ENCODE results near the gene BTK. TPM values are rescaled to one million over a fixed set of nuclear protein-coding genes. Genes with fewer than 3 reads are reported as not detected.

The BTK gene
- total RNA-seq, 1 experiment from 2014 or later = not detected

DNA sequence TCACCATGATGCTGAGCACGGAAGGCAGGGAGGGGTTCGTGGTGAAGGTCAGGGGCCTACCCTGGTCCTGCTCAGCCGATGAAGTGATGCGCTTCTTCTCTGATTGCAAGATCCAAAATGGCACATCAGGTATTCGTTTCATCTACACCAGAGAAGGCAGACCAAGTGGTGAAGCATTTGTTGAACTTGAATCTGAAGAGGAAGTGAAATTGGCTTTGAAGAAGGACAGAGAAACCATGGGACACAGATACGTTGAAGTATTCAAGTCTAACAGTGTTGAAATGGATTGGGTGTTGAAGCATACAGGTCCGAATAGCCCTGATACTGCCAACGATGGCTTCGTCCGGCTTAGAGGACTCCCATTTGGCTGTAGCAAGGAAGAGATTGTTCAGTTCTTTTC is 26.0 kb upstream of the BTK start:
- no peak overlapping the region for H3K27ac ChIP-seq (ENCODE audit: low read depth, low read length, poor library complexity, severe bottlenecking)
- no peaks in the 10 kb centered on the region for H3K9me3 ChIP-seq (ENCODE audit: low read depth, low read length, poor library complexity, severe bottlenecking)
- no peaks in the 10 kb centered on the region for H3K27me3 ChIP-seq (replicated peaks; ENCODE audit: insufficient read depth, low read depth, low read length, poor library complexity)
- TF ChIP-seq EZH2 (IDR thresholded peaks at IDR 0.05; ENCODE audit: borderline replicate concordance, low read depth, low read length, poor library complexity, severe bottlenecking) = no peak
- TF ChIP-seq, protein P1, sequence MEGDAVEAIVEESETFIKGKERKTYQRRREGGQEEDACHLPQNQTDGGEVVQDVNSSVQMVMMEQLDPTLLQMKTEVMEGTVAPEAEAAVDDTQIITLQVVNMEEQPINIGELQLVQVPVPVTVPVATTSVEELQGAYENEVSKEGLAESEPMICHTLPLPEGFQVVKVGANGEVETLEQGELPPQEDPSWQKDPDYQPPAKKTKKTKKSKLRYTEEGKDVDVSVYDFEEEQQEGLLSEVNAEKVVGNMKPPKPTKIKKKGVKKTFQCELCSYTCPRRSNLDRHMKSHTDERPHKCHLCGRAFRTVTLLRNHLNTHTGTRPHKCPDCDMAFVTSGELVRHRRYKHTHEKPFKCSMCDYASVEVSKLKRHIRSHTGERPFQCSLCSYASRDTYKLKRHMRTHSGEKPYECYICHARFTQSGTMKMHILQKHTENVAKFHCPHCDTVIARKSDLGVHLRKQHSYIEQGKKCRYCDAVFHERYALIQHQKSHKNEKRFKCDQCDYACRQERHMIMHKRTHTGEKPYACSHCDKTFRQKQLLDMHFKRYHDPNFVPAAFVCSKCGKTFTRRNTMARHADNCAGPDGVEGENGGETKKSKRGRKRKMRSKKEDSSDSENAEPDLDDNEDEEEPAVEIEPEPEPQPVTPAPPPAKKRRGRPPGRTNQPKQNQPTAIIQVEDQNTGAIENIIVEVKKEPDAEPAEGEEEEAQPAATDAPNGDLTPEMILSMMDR (conservative IDR thresholded peaks at IDR 0.05; ENCODE audit: low read depth, low read length) = no peak
- H3K4me3 ChIP-seq (ENCODE audit: low read depth, low read length, poor library complexity, severe bottlenecking) = no peak overlapping the region
- peaks cover 5% of the 10 kb centered on the region for H3K4me1 ChIP-seq (ENCODE audit: insufficient read depth, low read length, poor library complexity, severe bottlenecking)
- intact Hi-C loops (cut with micrococcal nuclease; ENCODE audit: unreplicated experiment) = loop anchor here (10.0 kb wide), 1 partner anchor 143 kb away; the partner anchor contains the start of gene ARMCX1
- DNase-seq (ENCODE audit: low spot score) = no peak
- no TSS peak for BruUV-seq (replicated peaks)
- H3K36me3 ChIP-seq (ENCODE audit: insufficient read depth, low read length, poor library complexity, severe bottlenecking) = peaks cover 14% of the 10 kb centered on the region
- ChIA-PET CTCF (no interaction called here), POLR2A (ENCODE audit: low non-redundant PET) (no interaction called here)

DNA sequence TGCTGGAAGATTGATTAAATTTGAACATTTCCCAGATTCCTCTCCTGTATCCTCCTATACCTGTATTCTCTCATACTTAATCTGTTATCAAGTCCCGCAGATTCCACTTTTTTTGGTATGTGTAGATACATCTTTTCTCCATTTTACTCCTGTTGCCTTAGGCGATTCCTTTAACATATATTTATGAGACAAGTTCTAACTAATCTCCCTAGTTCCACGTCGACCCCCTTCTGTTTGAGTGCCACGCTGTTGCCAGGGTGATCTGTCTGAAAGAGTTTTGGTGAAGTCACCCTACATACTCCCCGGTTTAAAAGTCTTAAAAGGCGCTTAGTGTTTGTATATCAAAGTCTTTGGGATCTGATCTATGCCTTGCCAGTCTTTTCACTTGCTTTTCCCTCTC is 24.5 kb upstream of the BTK start:
- peak overlapping the region; percentile 80 for H3K4me3 ChIP-seq (ENCODE audit: low read depth, low read length, poor library complexity, severe bottlenecking)
- POLR2A ChIA-PET (ENCODE audit: low non-redundant PET) = no interaction called here
- no peak for DNase-seq (ENCODE audit: low spot score)
- CTCF ChIA-PET = no interaction called here
- H3K4me1 ChIP-seq (ENCODE audit: insufficient read depth, low read length, poor library complexity, severe bottlenecking) = peaks cover 5% of the 10 kb centered on the region
- TF ChIP-seq EZH2 (IDR thresholded peaks at IDR 0.05; ENCODE audit: borderline replicate concordance, low read depth, low read length, poor library complexity, severe bottlenecking) = no peak
- TF ChIP-seq, protein P1 (conservative IDR thresholded peaks at IDR 0.05; ENCODE audit: low read depth, low read length) = no peak
- intact Hi-C loops (cut with micrococcal nuclease; ENCODE audit: unreplicated experiment) = loop anchor here (10.0 kb wide), 1 partner anchor 144 kb away; the partner anchor contains the start of gene ARMCX1
- H3K36me3 ChIP-seq (ENCODE audit: insufficient read depth, low read length, poor library complexity, severe bottlenecking) = peaks cover 14% of the 10 kb centered on the region
- H3K27ac ChIP-seq (ENCODE audit: low read depth, low read length, poor library complexity, severe bottlenecking) = no peak overlapping the region
- no TSS peak for BruUV-seq (replicated peaks)
- no peaks in the 10 kb centered on the region for H3K27me3 ChIP-seq (replicated peaks; ENCODE audit: insufficient read depth, low read depth, low read length, poor library complexity)
- H3K9me3 ChIP-seq (ENCODE audit: low read depth, low read length, poor library complexity, severe bottlenecking) = no peaks in the 10 kb centered on the region

DNA sequence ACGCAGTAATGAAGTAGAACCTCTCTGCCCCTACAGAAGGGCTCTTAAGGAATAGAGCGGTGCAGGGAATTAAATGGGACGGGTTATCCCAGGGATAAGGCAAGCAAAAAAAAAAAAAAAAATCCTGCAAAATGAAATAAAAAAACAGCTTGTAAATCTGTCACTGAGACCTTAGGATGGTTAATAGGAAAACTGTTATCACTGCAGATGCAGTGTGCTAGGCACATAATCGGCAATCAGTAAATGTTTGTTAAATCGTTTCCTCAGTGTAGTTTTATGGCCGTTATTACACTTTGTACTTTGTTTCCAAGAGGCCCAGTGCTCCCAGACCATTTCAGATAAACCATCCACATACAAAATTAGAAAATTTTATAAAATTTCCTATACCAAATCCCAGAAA is 23.1 kb upstream of the BTK start:
- H3K4me1 ChIP-seq (ENCODE audit: insufficient read depth, low read length, poor library complexity, severe bottlenecking) = peaks cover 5% of the 10 kb centered on the region
- no peaks in the 10 kb centered on the region for H3K9me3 ChIP-seq (ENCODE audit: low read depth, low read length, poor library complexity, severe bottlenecking)
- DNase-seq (ENCODE audit: low spot score) = no peak
- ChIA-PET CTCF (no interaction called here), POLR2A (ENCODE audit: low non-redundant PET) (no interaction called here)
- TF ChIP-seq, protein P1 (conservative IDR thresholded peaks at IDR 0.05; ENCODE audit: low read depth, low read length) = no peak
- TF ChIP-seq EZH2 (IDR thresholded peaks at IDR 0.05; ENCODE audit: borderline replicate concordance, low read depth, low read length, poor library complexity, severe bottlenecking) = no peak
- no peaks in the 10 kb centered on the region for H3K27me3 ChIP-seq (replicated peaks; ENCODE audit: insufficient read depth, low read depth, low read length, poor library complexity)
- H3K36me3 ChIP-seq (ENCODE audit: insufficient read depth, low read length, poor library complexity, severe bottlenecking) = peaks cover 14% of the 10 kb centered on the region
- intact Hi-C loops (cut with micrococcal nuclease; ENCODE audit: unreplicated experiment) = no loop called here
- H3K27ac ChIP-seq (ENCODE audit: low read depth, low read length, poor library complexity, severe bottlenecking) = peak overlapping the region; percentile 98
- BruUV-seq (replicated peaks) = no TSS peak
- H3K4me3 ChIP-seq (ENCODE audit: low read depth, low read length, poor library complexity, severe bottlenecking) = peak overlapping the region; percentile 80
